DMS114 treated with DMSO at 0.1 percent for 48 hours (cell line): ENCODE measurements around the gene ABI1.
"Not testable (repeated sequence)": the region's sequence is repeated elsewhere in the genome, so short reads cannot be mapped to it uniquely, and the experiment has no call there.

Experiments
- DNase-seq: peaks from one replicate; lab custom pipeline; 2025; ENCODE audit not compliant: unreplicated experiment; lab: John Stamatoyannopoulos, UW

The ABI1 gene

GRCh38 chr10:26860443-26861204 lies at the start of gene ABI1:
Gene ABI1 (minus strand): TSS chr10:26860958. CDS start chr10:26860863, 95 bp downstream.
- peak; percentile 99 for DNase-seq

- DNase-seq, result no peak
These were observed 49.0 kb upstream of the ABI1 start for GRCh38 chr10:26909753-26910152.

GRCh38 chr10:26905253-26905781 lies 44.6 kb upstream of the ABI1 start:
- not testable (repeated sequence) for DNase-seq

- DNase-seq, result no peak
These were observed 42.9 kb upstream of the ABI1 start for GRCh38 chr10:26903431-26904217.

- DNase-seq, result not testable (repeated sequence)
These were observed 31.7 kb upstream of the ABI1 start for GRCh38 chr10:26892306-26892923.

- DNase-seq, result peak; percentile 67
These were observed 30.2 kb upstream of the ABI1 start for GRCh38 chr10:26890956-26891355.

- DNase-seq, result no peak
These were observed 27.0 kb upstream of the ABI1 start for GRCh38 chr10:26887611-26888215.

GRCh38 chr10:26881600-26882331 lies 21.0 kb upstream of the ABI1 start:
- DNase-seq, result peak; percentile 80

GRCh38 chr10:26879744-26880143 lies 19.0 kb upstream of the ABI1 start:
- no peak for DNase-seq

- DNase-seq, result no peak
These were observed 10.0 kb upstream of the ABI1 start for GRCh38 chr10:26870766-26871165.

GRCh38 chr10:26869528-26869927 lies 8.8 kb upstream of the ABI1 start:
- no peak for DNase-seq

- DNase-seq, result no peak
These were observed 2.8 kb upstream of the ABI1 start for GRCh38 chr10:26863351-26864076.

GRCh38 chr10:26861205-26861998 lies 644 bp upstream of the ABI1 start:
- no peak for DNase-seq

- DNase-seq, result peak; percentile 40
These were observed 686 bp downstream of the ABI1 start for GRCh38 chr10:26860102-26860442.

GRCh38 chr10:26859241-26860101 lies 1.3 kb downstream of the ABI1 start:
- no peak for DNase-seq

- DNase-seq, result peak; percentile 23
These were observed 2.1 kb downstream of the ABI1 start for GRCh38 chr10:26858707-26859034.

GRCh38 chr10:26857991-26858706 lies 2.6 kb downstream of the ABI1 start:
- DNase-seq, result no peak

GRCh38 chr10:26857553-26857952 lies 3.2 kb downstream of the ABI1 start:
- not testable (repeated sequence) for DNase-seq
